H1 (cell line): ENCODE data around the gene ZNF407. TPM values are rescaled to one million over a fixed set of nuclear protein-coding genes. Genes with fewer than 3 reads are reported as not detected.

Source experiments
- CTCF ChIA-PET: fragments of 300-600 bp; sonication (Branson Sonifier 250); formaldehyde crosslinking; loops from one replicate; lab custom pipeline; 2021; ENCODE audit not compliant: partially characterized antibody; lab: Charles Lee
- POLR2A ChIA-PET: fragments of 300-600 bp; sonication (Branson Sonifier 250); formaldehyde crosslinking; loops from one replicate; lab custom pipeline; 2021; ENCODE audit warnings: inconsistent platforms; ENCODE audit not compliant: partially characterized antibody; lab: Charles Lee
- DNase-seq, 2 experiments: peaks; one replicate each; pipeline versions ENCODE4 v3.0.0 to v3.0.0-alpha.2; 2010 to 2022; ENCODE audit warnings: low spot score in 2 of 2, low read depth in 1 of 2, mixed read lengths in 1 of 2
- FAIRE-seq: peaks from 2 replicates; lab custom pipeline; 2011; peaks lifted over from hg19 to GRCh38; lab: Jason Lieb, UNC
- H2AFZ ChIP-seq: 2 replicates; pipeline ENCODE4 v1.8.1; 2012; ENCODE audit warnings: low read length, inconsistent platforms
- H2AK5ac ChIP-seq: 2 replicates; pipeline ENCODE4 v1.6.1; 2013; ENCODE audit warnings: low read depth, low read length
- H2BK120ac ChIP-seq: replicated peaks from 2 replicates; pipeline ENCODE3; 2013; ENCODE audit warnings: low read depth, low read length, inconsistent platforms
- H2BK12ac ChIP-seq: 2 replicates; pipeline ENCODE4 v1.6.1; 2013; ENCODE audit warnings: low read depth, low read length
- H2BK15ac ChIP-seq: 2 replicates; pipeline ENCODE4 v1.6.1; 2013; ENCODE audit warnings: low read length
- H2BK20ac ChIP-seq: 2 replicates; pipeline ENCODE4 v1.6.1; 2013; ENCODE audit warnings: low read length
- H2BK5ac ChIP-seq: 2 replicates; pipeline ENCODE4 v1.6.1; 2013; ENCODE audit warnings: low read depth, low read length
- H3K14ac ChIP-seq: 2 replicates; pipeline ENCODE4 v1.6.1; 2013; ENCODE audit warnings: inconsistent platforms; ENCODE audit not compliant: insufficient read length
- H3K18ac ChIP-seq: 2 replicates; pipeline ENCODE4 v1.6.1; 2013; ENCODE audit warnings: low read length; ENCODE audit errors: extremely low read depth
- H3K23ac ChIP-seq: 2 replicates; pipeline ENCODE4 v1.6.1; 2013; ENCODE audit warnings: inconsistent platforms; ENCODE audit not compliant: insufficient read length
- H3K23me2 ChIP-seq: 2 replicates; pipeline ENCODE4 v1.6.1; 2013; ENCODE audit warnings: low read depth, low read length
- H3K27ac ChIP-seq: 2 replicates; pipeline ENCODE4 v1.6.1; 2011; ENCODE audit warnings: low read depth, low read length, inconsistent platforms
- H3K27me3 ChIP-seq, 4 experiments: replicated peaks in 1 of 4; 1 replicate in 1 of 4; 2 replicates in 3 of 4; pipeline versions ENCODE4 v1.6.1 to v1.8.1; 2011 to 2013; ENCODE audit warnings: low read length in 3 of 4, mild to moderate bottlenecking in 3 of 4, inconsistent platforms in 2 of 4, mixed read lengths in 2 of 4, moderate library complexity in 1 of 4; ENCODE audit not compliant: control insufficient read depth in 3 of 4, insufficient read depth in 3 of 4; ENCODE audit errors: extremely low read depth in 1 of 4
- H3K36me3 ChIP-seq, 4 experiments: 2 replicates each; pipeline versions ENCODE4 v1.6.1 to v1.8.1; 2011 to 2013; ENCODE audit warnings: mild to moderate bottlenecking in 4 of 4, low read length in 3 of 4, moderate library complexity in 2 of 4, control low read depth in 1 of 4, inconsistent platforms in 1 of 4; ENCODE audit not compliant: insufficient read depth in 4 of 4, control insufficient read depth in 2 of 4
- H3K4ac ChIP-seq: replicated peaks from 2 replicates; pipeline ENCODE3; 2013; ENCODE audit warnings: low read length, low read depth, mixed read lengths, inconsistent platforms; ENCODE audit not compliant: insufficient read length
- H3K4me1 ChIP-seq, 4 experiments: replicated peaks in 1 of 4; 1 replicate in 1 of 4; 2 replicates in 3 of 4; pipeline versions ENCODE4 v1.6.1 to v1.8.1; 2011 to 2013; ENCODE audit warnings: low read length in 3 of 4, inconsistent platforms in 2 of 4, mixed read lengths in 1 of 4; ENCODE audit not compliant: insufficient read depth in 4 of 4, control insufficient read depth in 3 of 4
- H3K4me2 ChIP-seq, 2 experiments: 2 replicates each; pipeline versions ENCODE4 v1.6.1 to v1.8.1; 2011 to 2013; ENCODE audit warnings: low read depth in 2 of 2, low read length in 2 of 2, control low read depth in 1 of 2, inconsistent platforms in 1 of 2, mild to moderate bottlenecking in 1 of 2; ENCODE audit not compliant: insufficient read depth in 1 of 2
- H3K4me3 ChIP-seq, 4 experiments: fragments of 200-600, 300-600 bp in 1 of 4; sonication (generic), shearing (Covaris generic), sonication (Bioruptor Twin) in 1 of 4; 2 replicates each; pipeline versions ENCODE4 v1.5.1 to v1.8.1; 2011 to 2016; ENCODE audit warnings: low read length in 4 of 4, low read depth in 3 of 4, control low read depth in 2 of 4, inconsistent platforms in 2 of 4, mild to moderate bottlenecking in 2 of 4, mixed read lengths in 1 of 4, moderate library complexity in 1 of 4; ENCODE audit not compliant: insufficient read depth in 2 of 4; ENCODE audit errors: extremely low read depth in 1 of 4
- H3K56ac ChIP-seq: replicated peaks from 2 replicates; pipeline ENCODE3; 2013; ENCODE audit warnings: low read depth, mild to moderate bottlenecking, mixed read lengths, low read length, inconsistent platforms; ENCODE audit not compliant: insufficient read length
- H3K79me1 ChIP-seq: 2 replicates; pipeline ENCODE4 v1.6.1; 2013; ENCODE audit warnings: low read depth, low read length, control low read depth
- H3K79me2 ChIP-seq, 2 experiments: 2 replicates each; pipeline versions ENCODE4 v1.6.1 to v1.8.1; 2012 to 2013; ENCODE audit warnings: low read length in 2 of 2, mild to moderate bottlenecking in 2 of 2, inconsistent platforms in 1 of 2; ENCODE audit not compliant: insufficient read depth in 2 of 2, control insufficient read depth in 1 of 2
- H3K9ac ChIP-seq, 4 experiments: replicated peaks in 1 of 4; 1 replicate in 1 of 4; 2 replicates in 3 of 4; pipeline versions ENCODE4 v1.6.1 to v1.8.1; 2011 to 2013; ENCODE audit warnings: low read depth in 3 of 4, low read length in 3 of 4, control low read depth in 2 of 4, mild to moderate bottlenecking in 2 of 4, moderate library complexity in 2 of 4, inconsistent platforms in 1 of 4; ENCODE audit errors: extremely low read depth in 1 of 4
- H3K9me3 ChIP-seq, 2 experiments: 2 replicates each; pipeline versions ENCODE4 v1.6.1 to v1.8.1; 2012 to 2013; ENCODE audit warnings: mild to moderate bottlenecking in 2 of 2, moderate library complexity in 2 of 2, control low read depth in 1 of 2, inconsistent platforms in 1 of 2, low read depth in 1 of 2, low read length in 1 of 2, mixed read lengths in 1 of 2; ENCODE audit not compliant: insufficient read depth in 2 of 2
- H4K20me1 ChIP-seq, 2 experiments: replicated peaks in 1 of 2; 2 replicates each; pipeline versions ENCODE3 to v1.8.1; 2011 to 2013; ENCODE audit warnings: inconsistent platforms in 2 of 2, low read length in 2 of 2, mild to moderate bottlenecking in 1 of 2; ENCODE audit not compliant: insufficient read depth in 2 of 2, control insufficient read depth in 1 of 2
- H4K5ac ChIP-seq: 2 replicates; pipeline ENCODE4 v1.6.1; 2013; ENCODE audit warnings: low read length, low read depth, mixed read lengths, inconsistent platforms; ENCODE audit not compliant: insufficient read length
- H4K8ac ChIP-seq: 2 replicates; pipeline ENCODE4 v1.8.0; 2013; ENCODE audit warnings: mild to moderate bottlenecking, moderate library complexity, low read length, inconsistent platforms; ENCODE audit not compliant: insufficient read depth; ENCODE audit errors: extremely low read depth
- H4K91ac ChIP-seq: replicated peaks from 2 replicates; pipeline ENCODE3; 2013; ENCODE audit warnings: low read length, mixed read lengths, inconsistent platforms; ENCODE audit not compliant: insufficient read length
- JUND ChIP-seq: IDR thresholded peaks from 2 replicates; pipeline ENCODE4 v1.6.1; 2011; ENCODE audit warnings: mild to moderate bottlenecking, improper control_type of control experiment, low read length
- NANOG ChIP-seq: IDR thresholded peaks from 2 replicates; pipeline ENCODE4 v1.6.1; 2011; ENCODE audit warnings: low read length, low read depth, mild to moderate bottlenecking, inconsistent platforms; ENCODE audit not compliant: insufficient read depth, poor library complexity, severe bottlenecking
- POLR2A ChIP-seq, 2 experiments: IDR thresholded peaks; 1 replicate in 1 of 2; 2 replicates in 1 of 2; pipeline ENCODE4 v1.6.1; 2011; ENCODE audit warnings: low read depth in 2 of 2, low read length in 2 of 2, mild to moderate bottlenecking in 2 of 2; ENCODE audit errors: control extremely low read depth in 1 of 2
- SAP30 ChIP-seq: fragments of 300-600 bp; sonication (generic); IDR thresholded peaks from 2 replicates; pipeline ENCODE4 v1.7.1; 2012; ENCODE audit warnings: low read length, moderate library complexity, mild to moderate bottlenecking, inconsistent platforms; ENCODE audit not compliant: insufficient read depth, insufficient replicate concordance
- ZNF274 ChIP-seq: IDR thresholded peaks from 2 replicates; pipeline ENCODE4 v1.7.0; 2012; ENCODE audit warnings: low read length, borderline replicate concordance; ENCODE audit errors: extremely low read depth
- WGBS, 2 experiments: shearing (Covaris generic) in 1 of 2; methylation state at CpG; one replicate each; pipeline versions ENCODE4 v1.1.6 to v1.1.7; 2013 to 2015; ENCODE audit warnings: low lambda C conversion rate in 2 of 2, mixed read lengths in 2 of 2, inconsistent platforms in 1 of 2, low coverage in 1 of 2, missing lambda C conversion rate in 1 of 2; ENCODE audit not compliant: insufficient replicate concordance in 2 of 2, insufficient coverage in 1 of 2, insufficient read length in 1 of 2; ENCODE audit errors: extremely low coverage in 1 of 2, missing lambda C conversion rate in 1 of 2; 5-methylcytosine and 5-hydroxymethylcytosine counted together
- polyA plus RNA-seq, 7 experiments: library from polyadenylated mRNA; depleted of rRNA in 3 of 7; stranded (reverse) in 5 of 7; unstranded in 2 of 7; fragments of >200 nt in 5 of 7; fragments of 200-250 nt in 2 of 7; gene quantifications; 1 replicate in 5 of 7; 2 replicates in 1 of 7; 4 replicates in 1 of 7; pipeline versions ENCODE4 v1.2.1 to v1.2.3, GENCODE V29; 2011 to 2013; ENCODE audit warnings: missing spikeins in 2 of 7, mixed read lengths in 2 of 7
- total RNA-seq: library from RNA; stranded (reverse); fragmentation: NEBNext Ultra II Directional; extraction: Animal tissue kit (Norgen Biotek cat#: 25700); gene quantifications from 2 replicates; pipeline ENCODE4 v1.2.1, GENCODE V29; 2021

ZNF407 gene
- total and polyA plus RNA-seq, 2 of the 8 experiments (the other 6 are each of a cell fraction or from before 2014, with no cell fraction given), result 1.5 to 6.8 TPM

GRCh38 chr18:74654638-74655037, 57.0 kb downstream of the ZNF407 start:
- no peak overlapping the region for H3K56ac ChIP-seq
- no peak overlapping the region for H2BK15ac ChIP-seq
- no peak overlapping the region for H3K4ac ChIP-seq
- no peak for FAIRE-seq
- H2BK5ac ChIP-seq, result no peak overlapping the region
- no peaks in the 10 kb centered on the region; the same call in 1 of the 2 replicates for H3K23me2 ChIP-seq
- no peak overlapping the region for H3K4me2 ChIP-seq
- H3K4me3 ChIP-seq, result no peak overlapping the region
- no peak for TF ChIP-seq SAP30
- TF ChIP-seq JUND, result no peak
- no peak for TF ChIP-seq ZNF274
- no peak for TF ChIP-seq NANOG
- TF ChIP-seq POLR2A (IDR thresholded peaks at IDR 0.05; ENCODE audit: control extremely low read depth in 1 of 2, low read depth in 2 of 2, low read length in 2 of 2), result no peak
- 0 out of 7 replicates have a peak, but pooled peaks cover 0 to 4% (median 0%) of the 10 kb centered on the region in 4 experiments for H3K4me1 ChIP-seq
- no peaks in the 10 kb centered on the region for H3K79me2 ChIP-seq
- 95% methylated on average over 2 of the region's 2 CpGs; no CpG with 5 or more reads in 1 of the 2 experiments for WGBS, 2 experiments
- no peak overlapping the region for H3K14ac ChIP-seq
- DNase-seq, result no peak
- no peak overlapping the region for H4K91ac ChIP-seq
- H3K79me1 ChIP-seq, result no peaks in the 10 kb centered on the region
- no peak overlapping the region for H4K5ac ChIP-seq
- H3K9me3 ChIP-seq, result no peaks in the 10 kb centered on the region
- no peak overlapping the region for H2AFZ ChIP-seq
- peaks cover 0 to 1% of the 10 kb centered on the region in 2 experiments for H4K20me1 ChIP-seq
- H3K9ac ChIP-seq, result no peak overlapping the region
- H3K27me3 ChIP-seq, result no peaks in the 10 kb centered on the region
- POLR2A ChIA-PET, result no interaction called here
- no peaks in the 10 kb centered on the region for H3K36me3 ChIP-seq
- no peak overlapping the region for H2AK5ac ChIP-seq
- H2BK12ac ChIP-seq, result no peak overlapping the region
- no peak overlapping the region for H4K8ac ChIP-seq
- no peak overlapping the region for H2BK120ac ChIP-seq
- CTCF ChIA-PET, result interaction anchor here (1.0 kb wide), 1 partner anchor 23 kb away, joined by 3 read pairs; no protein-coding TSS in a partner anchor
- no peak overlapping the region for H3K18ac ChIP-seq
- H2BK20ac ChIP-seq, result no peak overlapping the region
- no peak overlapping the region for H3K23ac ChIP-seq
- H3K27ac ChIP-seq, result no peak overlapping the region
